ENCODE data around the gene TBL1X.
"Not testable (repeated sequence)": the region's sequence is repeated elsewhere in the genome, so short reads cannot be mapped to it uniquely, and the experiment has no call there.

TBL1X gene

DNA sequence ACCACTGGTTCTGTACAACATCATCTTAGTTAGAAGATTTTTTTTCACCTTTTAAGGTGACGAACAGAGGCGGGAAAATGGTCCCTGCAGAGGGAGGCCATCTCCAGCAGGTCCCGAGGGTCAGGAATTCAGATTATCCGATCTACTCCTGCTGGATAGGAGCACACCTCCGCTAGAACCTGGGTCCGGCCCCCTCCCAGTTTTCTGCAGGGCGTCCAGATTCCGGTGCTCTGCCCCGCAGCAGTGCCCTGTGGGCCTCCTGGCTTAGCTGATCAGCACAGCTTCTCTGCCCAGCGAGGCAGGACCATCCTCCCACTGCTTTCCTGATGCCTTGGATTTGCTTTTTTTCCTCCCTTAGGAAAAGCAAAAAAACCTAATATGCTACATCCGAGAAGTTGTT, 2.3 kb downstream of the TBL1X start:
- in situ Hi-C loops (cut with MboI; ENCODE audit: low sequenced_read_pairs): no loop called here
- peaks cover 26% of the 10 kb centered on the region for H3K4me1 ChIP-seq
- peaks cover 19% of the 10 kb centered on the region for H3K36me3 ChIP-seq (replicated peaks)
- DNase-seq (ENCODE audit: low spot score in 2 of 2): peak in 1 of 2 experiments; percentile 25
- no peaks in the 10 kb centered on the region for H3K9me3 ChIP-seq
- no peaks in the 10 kb centered on the region for H3K27me3 ChIP-seq (ENCODE audit: low read depth)
- H3K4me3 ChIP-seq: peak overlapping the region; percentile 82

DNA sequence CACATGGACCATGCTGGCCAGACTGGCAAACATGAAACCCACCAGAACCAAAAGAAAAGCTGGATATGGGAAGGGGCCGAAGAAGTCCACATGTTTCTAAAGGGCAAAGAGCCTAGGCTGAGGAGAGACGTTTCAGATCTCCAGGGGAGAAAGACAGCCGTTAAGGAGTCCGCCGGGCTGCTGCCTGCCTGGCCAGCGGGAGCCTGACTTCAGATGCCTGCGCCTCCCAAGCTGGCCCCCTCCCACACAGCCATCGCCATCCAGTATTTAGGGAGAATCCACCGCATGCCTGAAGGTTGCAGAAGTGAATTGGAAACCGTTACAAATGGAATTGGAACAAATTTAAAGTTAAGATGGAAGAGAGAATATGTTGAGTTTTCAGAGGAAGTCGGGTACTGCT, 2.9 kb downstream of the TBL1X start:
- in situ Hi-C loops (cut with MboI; ENCODE audit: low sequenced_read_pairs): no loop called here
- H3K36me3 ChIP-seq (replicated peaks): peaks cover 19% of the 10 kb centered on the region
- DNase-seq (ENCODE audit: low spot score in 2 of 2): no peak

DNA sequence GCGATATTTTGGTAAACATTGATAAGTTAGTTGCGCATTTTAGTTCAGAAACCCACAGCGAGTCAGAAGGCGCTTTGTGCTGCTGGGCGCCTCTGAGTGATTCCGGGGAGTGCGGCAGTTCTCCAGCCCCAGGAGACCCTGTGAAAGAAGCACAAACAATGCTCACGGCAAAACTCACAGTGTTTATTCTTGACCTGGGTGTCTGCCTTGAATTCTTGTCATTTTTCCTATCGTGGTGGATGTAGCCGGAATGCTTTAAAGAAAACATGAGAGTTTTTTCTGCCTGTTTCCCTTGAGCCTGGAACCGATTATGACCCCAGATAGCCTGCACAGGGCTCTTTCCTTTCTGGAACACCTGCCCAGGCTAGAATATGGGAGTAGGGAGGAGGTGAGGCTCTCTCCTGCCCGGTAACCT, 6.7 kb downstream of the TBL1X start:
- no peak for DNase-seq (ENCODE audit: low spot score in 2 of 2)
- in situ Hi-C loops (cut with MboI; ENCODE audit: low sequenced_read_pairs): no loop called here
- Histone ChIP-seq H3K4me1 (peaks cover 16% of the 10 kb centered on the region), H3K36me3 (replicated peaks) (peaks cover 24% of the 10 kb centered on the region), H3K4me3 (no peak overlapping the region), H3K9me3 (no peaks in the 10 kb centered on the region), H3K27me3 (ENCODE audit: low read depth) (no peaks in the 10 kb centered on the region)

More for the DNA sequence above, 2.9 kb downstream of the TBL1X start:
- H3K27me3 ChIP-seq (ENCODE audit: low read depth): no peaks in the 10 kb centered on the region
- peaks cover 20% of the 10 kb centered on the region for H3K4me1 ChIP-seq
- H3K4me3 ChIP-seq: peak overlapping the region; percentile 82
- no peaks in the 10 kb centered on the region for H3K9me3 ChIP-seq

DNA sequence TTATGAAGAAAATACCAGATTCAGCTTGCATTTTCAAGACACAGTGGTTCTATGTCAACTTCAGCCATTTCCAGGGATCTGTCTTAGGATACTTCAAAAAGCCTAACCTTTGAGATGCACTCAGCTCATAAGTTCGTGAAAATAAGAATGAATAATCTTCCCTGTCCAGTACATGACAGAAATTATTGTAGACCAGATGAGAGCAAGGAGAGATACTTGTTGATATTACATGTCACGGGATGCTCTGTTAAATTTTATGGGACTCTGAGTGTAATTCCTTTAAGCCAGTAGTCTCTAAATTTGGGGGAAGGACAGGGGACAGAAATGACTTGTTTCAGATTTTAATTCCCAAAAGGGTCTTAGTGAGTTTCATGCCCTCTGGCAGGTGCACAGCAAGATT, 8.8 kb downstream of the TBL1X start:
- Histone ChIP-seq H3K27me3 (ENCODE audit: low read depth) (no peaks in the 10 kb centered on the region), H3K4me3 (no peak overlapping the region), H3K36me3 (replicated peaks) (peaks cover 24% of the 10 kb centered on the region), H3K9me3 (no peaks in the 10 kb centered on the region), H3K4me1 (no peaks in the 10 kb centered on the region; the same call in 1 of the 2 replicates)
- DNase-seq (ENCODE audit: low spot score in 2 of 2): no peak
- in situ Hi-C loops (cut with MboI; ENCODE audit: low sequenced_read_pairs): no loop called here

DNA sequence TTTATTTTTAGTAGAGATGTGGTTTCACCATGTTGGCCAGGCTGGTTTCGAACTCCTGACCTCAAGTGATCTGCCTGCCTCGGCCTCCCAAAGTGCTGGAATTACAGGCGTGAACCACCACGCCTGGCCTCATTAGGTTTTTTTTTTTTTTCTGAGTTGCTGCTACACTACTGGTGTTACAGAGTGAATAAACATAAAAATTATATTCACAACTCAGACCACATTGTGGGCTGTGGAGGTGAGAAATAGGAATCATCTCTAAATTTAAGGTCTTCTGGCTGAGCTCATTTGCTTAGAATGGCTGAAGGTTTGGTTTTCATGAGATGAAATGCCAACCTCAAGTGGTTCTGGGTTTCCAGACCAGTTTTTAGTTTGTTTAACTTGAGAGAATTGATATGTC, 10.6 kb downstream of the TBL1X start:
- DNase-seq (ENCODE audit: low spot score in 2 of 2); H3K9me3 ChIP-seq; in situ Hi-C loops (cut with MboI; ENCODE audit: low sequenced_read_pairs); H3K27me3 ChIP-seq (ENCODE audit: low read depth); H3K4me3 ChIP-seq; H3K4me1 ChIP-seq: not testable (repeated sequence)
- H3K36me3 ChIP-seq (replicated peaks): peaks cover 14% of the 10 kb centered on the region

DNA sequence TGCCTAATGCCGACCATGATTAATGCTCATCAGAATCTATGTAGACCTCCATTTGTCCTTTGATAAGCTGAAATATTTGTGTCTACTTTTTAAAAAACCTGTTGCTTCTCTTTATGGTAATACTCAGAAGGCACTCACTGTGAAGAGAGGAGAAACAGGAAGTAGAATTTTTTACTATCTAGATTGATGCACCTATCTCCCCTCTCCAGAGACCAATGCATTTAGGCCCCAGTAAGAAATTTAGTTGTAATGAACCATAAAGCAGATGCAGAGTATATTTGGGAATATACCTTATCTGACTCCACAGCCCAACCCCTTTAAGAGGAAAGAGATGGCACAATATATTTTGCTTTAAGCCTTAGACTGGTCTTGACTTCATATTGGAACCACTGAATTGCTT, 11.1 kb downstream of the TBL1X start:
- H3K36me3 ChIP-seq (replicated peaks): peaks cover 10% of the 10 kb centered on the region
- no peak for DNase-seq (ENCODE audit: low spot score in 2 of 2)
- no peak overlapping the region for H3K4me3 ChIP-seq
- H3K4me1 ChIP-seq: peaks cover 4% of the 10 kb centered on the region
- no peaks in the 10 kb centered on the region for H3K27me3 ChIP-seq (ENCODE audit: low read depth)
- in situ Hi-C loops (cut with MboI; ENCODE audit: low sequenced_read_pairs): no loop called here
- H3K9me3 ChIP-seq: no peaks in the 10 kb centered on the region

DNA sequence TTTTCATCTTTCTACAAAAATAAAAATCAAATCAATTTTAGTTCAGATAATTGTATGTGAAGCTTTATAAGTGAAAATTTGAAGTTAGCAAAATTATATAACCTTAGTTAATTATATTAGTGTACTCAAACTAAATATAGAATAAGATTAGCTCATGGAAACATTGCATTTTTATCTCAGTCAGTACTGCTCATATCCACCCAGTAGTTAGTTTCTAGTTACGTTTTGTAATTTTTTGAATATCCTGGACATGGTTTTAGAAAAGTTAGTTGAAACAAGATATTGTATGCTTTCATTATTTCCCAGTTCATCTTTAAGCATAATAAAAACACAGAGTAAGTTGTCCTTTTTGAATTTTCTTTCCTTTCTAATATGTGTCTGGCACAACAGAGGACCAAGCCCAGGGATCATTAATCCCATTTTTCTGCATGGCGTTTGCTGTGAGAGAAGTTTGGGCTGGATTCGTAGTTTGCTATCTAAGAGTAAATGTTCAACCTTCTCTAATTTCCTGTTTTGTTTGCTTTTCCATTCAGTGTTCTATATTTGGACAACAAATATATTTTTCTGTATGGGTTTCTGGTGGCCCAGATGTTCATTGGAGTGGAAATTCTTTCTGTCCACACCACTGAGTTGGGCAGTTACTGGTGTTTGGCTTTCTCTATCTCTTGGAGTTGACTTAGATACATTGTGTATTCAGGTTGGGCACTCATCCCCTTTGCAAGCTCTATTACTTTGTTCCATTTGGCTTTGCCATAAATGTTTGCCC, 12.1 kb downstream of the TBL1X start:
- Histone ChIP-seq H3K27me3 (ENCODE audit: low read depth) (no peaks in the 10 kb centered on the region), H3K4me1 (peaks cover 10% of the 10 kb centered on the region), H3K9me3 (no peaks in the 10 kb centered on the region), H3K4me3 (no peak overlapping the region), H3K36me3 (replicated peaks) (peaks cover 20% of the 10 kb centered on the region)
- in situ Hi-C loops (cut with MboI; ENCODE audit: low sequenced_read_pairs): no loop called here
- no peak for DNase-seq (ENCODE audit: low spot score in 2 of 2)

DNA sequence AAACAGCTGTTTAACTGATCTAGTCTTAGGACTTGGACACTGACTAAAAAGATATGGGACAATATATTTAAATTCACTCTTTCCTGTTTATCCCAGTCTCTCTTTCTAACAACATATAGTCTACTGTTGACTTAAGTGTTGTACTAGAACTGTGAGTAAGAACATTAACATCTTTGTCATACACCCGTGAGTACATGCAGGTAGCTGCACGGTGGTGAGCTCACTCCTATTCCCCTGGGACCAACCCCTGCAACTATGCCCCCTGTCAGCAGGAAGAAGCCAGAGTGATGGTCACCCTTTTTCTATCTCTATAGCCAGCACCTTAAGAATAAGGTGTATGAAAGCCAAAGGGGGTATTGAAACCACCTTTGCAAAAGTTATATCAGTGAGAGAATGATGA, 17.6 kb downstream of the TBL1X start:
- Histone ChIP-seq H3K4me3 (no peak overlapping the region), H3K36me3 (replicated peaks) (peaks cover 20% of the 10 kb centered on the region), H3K27me3 (ENCODE audit: low read depth) (no peaks in the 10 kb centered on the region), H3K4me1 (peaks cover 18% of the 10 kb centered on the region), H3K9me3 (no peaks in the 10 kb centered on the region)
- no peak for DNase-seq (ENCODE audit: low spot score in 2 of 2)
- in situ Hi-C loops (cut with MboI; ENCODE audit: low sequenced_read_pairs): no loop called here

DNA sequence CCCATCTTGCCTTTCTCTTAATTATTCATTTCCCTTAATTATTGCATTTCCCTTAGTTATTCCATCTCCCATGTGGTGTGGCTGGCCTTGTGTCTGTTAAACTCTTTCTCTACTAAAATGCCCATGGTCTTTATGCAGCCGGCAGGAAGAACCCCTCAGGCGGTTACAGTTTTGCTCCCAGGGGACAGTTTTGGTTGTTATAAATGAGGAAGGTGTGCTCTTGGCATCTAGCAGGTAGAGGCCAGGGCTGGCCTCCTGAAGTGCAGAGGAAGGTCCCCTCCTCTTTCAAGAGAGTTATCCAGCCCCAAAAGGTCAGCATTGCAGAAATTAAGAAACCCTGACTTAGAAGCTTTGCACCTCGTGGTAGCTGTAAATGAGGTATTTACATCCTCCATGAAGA, 18.0 kb downstream of the TBL1X start:
- H3K4me1 ChIP-seq: peaks cover 18% of the 10 kb centered on the region
- H3K4me3 ChIP-seq: no peak overlapping the region
- no peaks in the 10 kb centered on the region for H3K9me3 ChIP-seq
- peaks cover 20% of the 10 kb centered on the region for H3K36me3 ChIP-seq (replicated peaks)
- DNase-seq (ENCODE audit: low spot score in 2 of 2): no peak
- in situ Hi-C loops (cut with MboI; ENCODE audit: low sequenced_read_pairs): no loop called here
- no peaks in the 10 kb centered on the region for H3K27me3 ChIP-seq (ENCODE audit: low read depth)

DNA sequence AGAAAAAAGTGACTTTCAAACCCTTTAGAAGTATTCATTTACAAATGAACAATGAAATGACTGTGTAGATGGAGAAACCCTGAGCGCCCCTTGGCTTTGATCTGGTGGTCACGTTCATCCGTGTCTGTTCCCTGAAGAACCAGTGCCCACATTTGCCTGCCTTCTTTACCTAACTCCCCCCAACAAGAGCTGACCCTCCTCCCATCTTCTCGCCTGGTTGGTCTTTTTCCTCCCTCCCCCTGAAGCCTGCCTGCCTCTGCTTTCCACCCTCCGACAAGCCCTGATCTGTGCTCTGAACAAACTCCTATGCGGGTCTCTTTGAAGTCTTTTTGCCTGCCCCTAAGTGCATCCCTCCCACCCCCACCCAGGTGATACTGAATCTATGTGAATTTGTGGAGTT, 18.5 kb downstream of the TBL1X start:
- peaks cover 18% of the 10 kb centered on the region for H3K4me1 ChIP-seq
- H3K27me3 ChIP-seq (ENCODE audit: low read depth): no peaks in the 10 kb centered on the region
- no peaks in the 10 kb centered on the region for H3K9me3 ChIP-seq
- no peak overlapping the region for H3K4me3 ChIP-seq
- peaks cover 20% of the 10 kb centered on the region for H3K36me3 ChIP-seq (replicated peaks)
- DNase-seq (ENCODE audit: low spot score in 2 of 2): no peak
- in situ Hi-C loops (cut with MboI; ENCODE audit: low sequenced_read_pairs): no loop called here

DNA sequence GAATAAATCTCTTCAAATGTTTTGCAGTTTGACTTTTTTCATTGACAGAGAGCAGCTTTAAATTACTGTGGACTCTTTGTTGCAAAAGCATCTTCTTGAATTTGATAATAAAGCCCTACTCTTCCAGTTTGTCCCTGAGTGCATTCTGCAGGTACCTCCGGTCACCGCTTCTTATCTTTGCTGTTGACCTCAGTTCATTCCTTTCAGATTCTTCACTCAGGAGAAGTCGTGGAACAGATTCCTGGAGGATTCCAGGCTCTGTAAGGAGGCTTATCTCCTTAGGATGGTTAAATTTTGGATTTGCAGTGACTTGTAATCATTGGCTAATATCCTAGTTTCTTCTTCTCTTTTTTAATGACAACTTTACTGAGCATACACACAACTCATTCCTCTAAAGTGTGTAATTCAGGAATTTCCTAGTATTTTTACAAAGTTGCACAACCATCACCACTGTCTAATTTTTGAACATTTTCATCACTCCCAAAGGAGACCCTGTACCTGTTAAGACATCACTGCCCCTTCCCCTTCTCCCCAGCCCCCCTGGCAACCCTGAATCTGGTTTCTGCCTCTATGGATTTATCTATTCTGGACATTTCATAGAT, 22.0 kb downstream of the TBL1X start:
- in situ Hi-C loops (cut with MboI; ENCODE audit: low sequenced_read_pairs): no loop called here
- Histone ChIP-seq H3K9me3 (no peaks in the 10 kb centered on the region), H3K4me1 (peaks cover 8% of the 10 kb centered on the region; the same call in 1 of the 2 replicates), H3K36me3 (replicated peaks) (peaks cover 9% of the 10 kb centered on the region), H3K4me3 (no peak overlapping the region), H3K27me3 (ENCODE audit: low read depth) (no peaks in the 10 kb centered on the region)
- no peak for DNase-seq (ENCODE audit: low spot score in 2 of 2)

DNA sequence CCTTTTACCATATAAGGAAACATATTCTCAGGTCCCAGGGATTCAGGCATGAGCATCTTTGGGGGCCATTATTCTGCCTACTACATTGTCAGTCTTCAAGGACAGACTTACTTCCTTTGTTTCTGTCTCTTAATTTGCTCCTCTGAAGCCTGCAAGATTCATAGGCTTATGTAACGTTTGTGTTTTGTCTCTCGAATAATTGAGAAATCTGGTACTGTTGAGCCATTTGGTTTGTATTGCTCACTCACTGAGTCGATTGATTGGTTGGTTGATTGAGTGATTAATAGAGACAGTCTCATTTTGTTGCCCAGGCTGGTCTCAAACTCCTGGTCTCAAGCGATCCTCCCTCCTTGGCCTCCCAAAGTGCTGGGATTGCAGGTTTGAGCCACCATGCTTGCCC, 23.7 kb downstream of the TBL1X start:
- no peak overlapping the region for H3K4me3 ChIP-seq
- in situ Hi-C loops (cut with MboI; ENCODE audit: low sequenced_read_pairs): no loop called here
- DNase-seq (ENCODE audit: low spot score in 2 of 2): no peak

DNA sequence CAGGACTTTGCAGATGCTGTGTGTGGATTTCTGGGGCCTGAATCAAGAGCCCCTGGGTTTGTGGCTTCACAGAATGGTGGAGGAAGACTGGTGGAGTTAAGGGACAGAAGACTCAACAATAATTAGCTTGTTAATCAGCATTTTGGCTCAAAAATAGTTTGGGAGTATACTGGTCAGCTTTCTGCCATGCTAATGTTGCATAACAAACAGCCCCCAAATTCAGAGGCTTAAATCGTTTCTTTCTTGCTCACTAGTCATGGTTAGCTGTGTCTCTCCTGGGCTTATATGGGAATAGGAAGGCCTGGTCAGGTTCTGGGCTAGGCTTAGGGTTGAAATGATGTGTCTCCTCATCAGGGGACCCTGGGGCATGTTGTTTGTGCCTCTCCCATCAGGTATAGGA, 24.4 kb downstream of the TBL1X start:
- H3K9me3 ChIP-seq: no peaks in the 10 kb centered on the region
- H3K4me3 ChIP-seq: no peak overlapping the region
- no peaks in the 10 kb centered on the region for H3K4me1 ChIP-seq
- H3K27me3 ChIP-seq (ENCODE audit: low read depth): no peaks in the 10 kb centered on the region
- DNase-seq (ENCODE audit: low spot score in 2 of 2): no peak
- in situ Hi-C loops (cut with MboI; ENCODE audit: low sequenced_read_pairs): no loop called here
- no peaks in the 10 kb centered on the region for H3K36me3 ChIP-seq (replicated peaks)

More for the DNA sequence above, 23.7 kb downstream of the TBL1X start:
- Histone ChIP-seq H3K36me3 (replicated peaks) (no peaks in the 10 kb centered on the region), H3K4me1 (no peaks in the 10 kb centered on the region), H3K9me3 (no peaks in the 10 kb centered on the region), H3K27me3 (ENCODE audit: low read depth) (no peaks in the 10 kb centered on the region)

DNA sequence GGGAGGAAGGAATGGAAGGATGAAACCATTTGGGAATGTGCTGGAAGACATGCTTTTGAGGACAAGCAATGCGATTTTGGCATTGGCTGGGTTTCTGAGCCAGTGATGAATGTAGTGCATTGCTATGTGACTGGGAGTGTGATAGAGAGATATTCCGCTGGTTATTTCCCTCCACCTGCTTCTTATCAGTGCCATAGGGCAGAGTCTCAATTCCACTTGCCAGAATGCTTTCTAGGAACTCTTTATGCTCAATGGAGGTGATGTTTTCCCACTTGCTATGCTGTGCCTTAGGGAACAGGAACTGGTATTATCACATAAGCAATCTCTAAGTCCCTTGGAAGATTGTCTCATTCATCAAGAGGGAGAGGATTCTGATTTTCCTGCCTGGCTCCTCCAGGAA, 28.0 kb downstream of the TBL1X start:
- no peak for DNase-seq (ENCODE audit: low spot score in 2 of 2)
- Histone ChIP-seq H3K36me3 (replicated peaks) (peaks cover 3% of the 10 kb centered on the region; the same call in 1 of the 2 replicates), H3K4me3 (no peak overlapping the region), H3K4me1 (no peaks in the 10 kb centered on the region), H3K27me3 (ENCODE audit: low read depth) (no peaks in the 10 kb centered on the region), H3K9me3 (no peaks in the 10 kb centered on the region)
- in situ Hi-C loops (cut with MboI; ENCODE audit: low sequenced_read_pairs): no loop called here

Measured in HAP-1 (cell line).